Testis (tissue), 2 donors: ENCODE data around the gene ZFR.

Experiments
- POLR2A ChIP-seq: fragments of 450-650 bp; IDR thresholded peaks from one replicate; pipeline ENCODE4 v1.6.1; 2017; ENCODE audit warnings: antibody characterized with exemption, mild to moderate bottlenecking, moderate library complexity
- TF ChIP-seq, protein P1 (sequence below), 3 experiments: fragments of 450-650 bp in 2 of 3; fragments of 200-600 bp in 1 of 3; sonication (generic) in 1 of 3; IDR thresholded peaks; one replicate each; pipeline ENCODE4 v1.5.1; 2016 to 2019; ENCODE audit warnings: antibody characterized with exemption in 3 of 3, mild to moderate bottlenecking in 2 of 3, moderate library complexity in 1 of 3

- TF ChIP-seq, protein P1, sequence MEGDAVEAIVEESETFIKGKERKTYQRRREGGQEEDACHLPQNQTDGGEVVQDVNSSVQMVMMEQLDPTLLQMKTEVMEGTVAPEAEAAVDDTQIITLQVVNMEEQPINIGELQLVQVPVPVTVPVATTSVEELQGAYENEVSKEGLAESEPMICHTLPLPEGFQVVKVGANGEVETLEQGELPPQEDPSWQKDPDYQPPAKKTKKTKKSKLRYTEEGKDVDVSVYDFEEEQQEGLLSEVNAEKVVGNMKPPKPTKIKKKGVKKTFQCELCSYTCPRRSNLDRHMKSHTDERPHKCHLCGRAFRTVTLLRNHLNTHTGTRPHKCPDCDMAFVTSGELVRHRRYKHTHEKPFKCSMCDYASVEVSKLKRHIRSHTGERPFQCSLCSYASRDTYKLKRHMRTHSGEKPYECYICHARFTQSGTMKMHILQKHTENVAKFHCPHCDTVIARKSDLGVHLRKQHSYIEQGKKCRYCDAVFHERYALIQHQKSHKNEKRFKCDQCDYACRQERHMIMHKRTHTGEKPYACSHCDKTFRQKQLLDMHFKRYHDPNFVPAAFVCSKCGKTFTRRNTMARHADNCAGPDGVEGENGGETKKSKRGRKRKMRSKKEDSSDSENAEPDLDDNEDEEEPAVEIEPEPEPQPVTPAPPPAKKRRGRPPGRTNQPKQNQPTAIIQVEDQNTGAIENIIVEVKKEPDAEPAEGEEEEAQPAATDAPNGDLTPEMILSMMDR (IDR thresholded peaks at IDR 0.05), result no peak
- no peak for TF ChIP-seq POLR2A
Observed at GRCh38 chr5:32363030-32363429, 81.5 kb downstream of the ZFR start.
